HepG2 (cell line): ENCODE measurements around the gene ANKRD12. TPM values are rescaled to one million over a fixed set of nuclear protein-coding genes. Genes with fewer than 3 reads are reported as not detected.

ENCODE experiments used
- CENPBD1 ChIP-seq: sonication (generic); formaldehyde crosslinking; IDR thresholded peaks from 2 replicates; pipeline ENCODE4 v1.8.0; 2022; ENCODE audit warnings: missing genetic modification reagents, low read depth, mild to moderate bottlenecking, borderline replicate concordance
- HOXA3 ChIP-seq: sonication (generic); formaldehyde crosslinking; IDR thresholded peaks from 2 replicates; pipeline ENCODE4 v1.5.0; 2020; ENCODE audit warnings: missing genetic modification reagents
- POLR2AphosphoS2 ChIP-seq: IDR thresholded peaks from 2 replicates; pipeline ENCODE4 v1.6.1; 2011; ENCODE audit warnings: low read depth, low read length, improper control_type of control experiment
- ZBTB40 ChIP-seq, 2 experiments: fragments of 450-650 bp in 1 of 2; sonication (generic) in 1 of 2; formaldehyde crosslinking in 1 of 2; IDR thresholded peaks; 2 replicates each; pipeline versions ENCODE4 v1.6.1 to v1.8.0; 2016 to 2022; ENCODE audit warnings: antibody characterized with exemption in 1 of 2, mild to moderate bottlenecking in 1 of 2, missing genetic modification reagents in 1 of 2
- ZNF646 ChIP-seq: sonication (generic); formaldehyde crosslinking; IDR thresholded peaks from 2 replicates; pipeline ENCODE4 v1.9.0; 2021; ENCODE audit warnings: mild to moderate bottlenecking, missing genetic modification reagents
- polyA plus RNA-seq, 8 experiments: library from polyadenylated mRNA; depleted of rRNA in 3 of 8; stranded (reverse) in 7 of 8; unstranded in 1 of 8; fragments of >200 nt; fragmentation: Illumina TruSeq in 4 of 8; extraction: Trizol in 4 of 8; gene quantifications; 2 replicates each; pipeline versions ENCODE4 v1.2.1 to v1.2.3, GENCODE V29; 2011 to 2016; ENCODE audit warnings: low read depth in 4 of 8, missing spikeins in 1 of 8, mixed read lengths in 1 of 8; ENCODE audit not compliant: insufficient read depth in 1 of 8
- total RNA-seq, 5 experiments: library from RNA; depleted of rRNA; stranded (reverse); fragments of >200 nt; fragmentation: Illumina TruSeq; extraction: Trizol; gene quantifications; 2 replicates each; pipeline ENCODE4 v1.2.3, GENCODE V29; 2016; ENCODE audit warnings: low read depth in 1 of 5
- TF ChIP-seq, protein P1 (sequence below): sonication (generic); formaldehyde crosslinking; IDR thresholded peaks from 2 replicates; pipeline ENCODE4 v1.4.0; 2020; ENCODE audit warnings: missing genetic modification reagents

Gene ANKRD12
- total and polyA plus RNA-seq, 2 of the 13 experiments (the other 11 are each of a cell fraction or from before 2014, with no cell fraction given) = 6.0 to 23.2 TPM

DNA sequence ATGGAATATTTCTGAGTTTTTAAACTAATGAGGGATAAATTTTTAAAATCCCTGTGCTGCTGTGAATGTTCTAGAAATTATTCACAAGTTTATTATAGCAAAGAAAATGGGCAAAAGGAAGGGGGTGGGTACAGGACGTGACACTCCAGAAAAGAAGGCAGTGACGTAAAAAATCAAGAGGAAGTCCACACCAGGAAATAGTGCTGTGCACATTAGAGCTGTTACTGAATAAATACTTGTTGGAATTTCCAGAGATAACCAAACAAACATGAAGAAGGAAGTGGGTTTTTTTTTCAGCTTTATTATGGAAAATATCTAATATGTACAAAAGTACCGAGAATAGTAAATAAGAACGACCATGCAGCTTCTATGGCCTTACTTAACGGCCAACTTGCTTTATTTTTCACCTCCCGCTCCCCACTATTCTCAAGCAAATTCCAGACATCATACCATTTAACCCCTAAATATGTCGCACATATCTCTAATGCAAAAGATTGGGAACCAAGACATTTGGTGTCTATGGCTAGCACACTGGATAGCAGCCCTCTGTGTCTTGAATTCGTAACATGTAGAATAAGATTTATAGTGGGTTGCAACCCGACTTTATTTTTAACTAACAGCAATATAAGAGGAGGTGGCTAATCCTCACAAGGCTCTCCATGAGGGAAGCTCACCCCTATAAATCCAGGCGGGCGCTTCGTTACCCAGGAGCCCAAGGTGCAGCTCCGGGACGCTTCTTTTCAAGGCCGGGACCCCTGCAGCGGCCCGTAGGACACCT is 34.7 kb upstream of the ANKRD12 start (continued):
- TF ChIP-seq, protein P1, sequence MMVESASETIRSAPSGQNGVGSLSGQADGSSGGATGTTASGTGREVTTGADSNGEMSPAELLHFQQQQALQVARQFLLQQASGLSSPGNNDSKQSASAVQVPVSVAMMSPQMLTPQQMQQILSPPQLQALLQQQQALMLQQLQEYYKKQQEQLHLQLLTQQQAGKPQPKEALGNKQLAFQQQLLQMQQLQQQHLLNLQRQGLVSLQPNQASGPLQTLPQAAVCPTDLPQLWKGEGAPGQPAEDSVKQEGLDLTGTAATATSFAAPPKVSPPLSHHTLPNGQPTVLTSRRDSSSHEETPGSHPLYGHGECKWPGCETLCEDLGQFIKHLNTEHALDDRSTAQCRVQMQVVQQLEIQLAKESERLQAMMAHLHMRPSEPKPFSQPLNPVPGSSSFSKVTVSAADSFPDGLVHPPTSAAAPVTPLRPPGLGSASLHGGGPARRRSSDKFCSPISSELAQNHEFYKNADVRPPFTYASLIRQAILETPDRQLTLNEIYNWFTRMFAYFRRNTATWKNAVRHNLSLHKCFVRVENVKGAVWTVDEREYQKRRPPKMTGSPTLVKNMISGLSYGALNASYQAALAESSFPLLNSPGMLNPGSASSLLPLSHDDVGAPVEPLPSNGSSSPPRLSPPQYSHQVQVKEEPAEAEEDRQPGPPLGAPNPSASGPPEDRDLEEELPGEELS (CRISPR knock-in tag) = peak; percentile 9; the same call in 1 of the 2 replicates
- no peak for TF ChIP-seq POLR2AphosphoS2
- no peak for TF ChIP-seq ZNF646
- TF ChIP-seq HOXA3 = peak; percentile 59
- peak; percentile 10; the same call in 1 of the 2 replicates for TF ChIP-seq ZBTB40 (IDR thresholded peaks at IDR 0.05)
- TF ChIP-seq ZBTB40 (CRISPR knock-in tag; IDR thresholded peaks at IDR 0.05) = no peak
- TF ChIP-seq CENPBD1 (CRISPR knock-in tag) = 0 out of 2 replicates have a peak, but pooled peaks have one; percentile 67
